ENCODE measurements around the gene COL21A1. TPM values are rescaled to one million over a fixed set of nuclear protein-coding genes. Genes with fewer than 3 reads are reported as not detected.

COL21A1 gene
- polyA plus RNA-seq, 2 of the 4 experiments (the other 2 are of a cell fraction): 1.4 to 3.3 TPM

DNA sequence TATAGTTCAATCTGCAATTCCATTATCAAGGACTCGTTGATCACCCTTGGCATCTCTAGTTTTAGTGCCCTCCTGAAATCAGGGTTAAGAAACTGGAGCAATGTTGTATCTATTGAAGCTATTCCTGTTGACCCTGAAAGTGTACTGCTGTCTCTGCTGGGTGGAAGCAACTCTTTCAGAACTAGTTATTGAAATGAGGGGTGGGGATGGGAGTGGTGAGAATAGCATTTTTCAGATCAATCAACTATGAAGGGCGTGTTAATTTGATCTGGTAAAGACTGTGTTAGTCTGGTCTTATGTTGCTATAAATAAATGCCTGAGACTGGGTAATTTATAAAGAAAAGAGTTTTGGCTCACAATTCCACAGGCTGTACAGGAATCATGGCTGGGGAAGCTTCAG, 219.5 kb downstream of the COL21A1 start (continued):
- TF ChIP-seq ESRRA (IDR thresholded peaks at IDR 0.05; ENCODE audit: borderline replicate concordance, low read length) (no peak), FOXS1 (CRISPR knock-in tag; IDR thresholded peaks at IDR 0.05) (no peak), ZC3H11A (IDR thresholded peaks at IDR 0.05) (no peak), MAZ (IDR thresholded peaks at IDR 0.05; ENCODE audit: borderline replicate concordance, low read depth, low read length) (no peak), CBX2 (IDR thresholded peaks at IDR 0.05; ENCODE audit: borderline replicate concordance, low read depth) (no peak), EP300 (IDR thresholded peaks at IDR 0.05) (no peak)

DNA sequence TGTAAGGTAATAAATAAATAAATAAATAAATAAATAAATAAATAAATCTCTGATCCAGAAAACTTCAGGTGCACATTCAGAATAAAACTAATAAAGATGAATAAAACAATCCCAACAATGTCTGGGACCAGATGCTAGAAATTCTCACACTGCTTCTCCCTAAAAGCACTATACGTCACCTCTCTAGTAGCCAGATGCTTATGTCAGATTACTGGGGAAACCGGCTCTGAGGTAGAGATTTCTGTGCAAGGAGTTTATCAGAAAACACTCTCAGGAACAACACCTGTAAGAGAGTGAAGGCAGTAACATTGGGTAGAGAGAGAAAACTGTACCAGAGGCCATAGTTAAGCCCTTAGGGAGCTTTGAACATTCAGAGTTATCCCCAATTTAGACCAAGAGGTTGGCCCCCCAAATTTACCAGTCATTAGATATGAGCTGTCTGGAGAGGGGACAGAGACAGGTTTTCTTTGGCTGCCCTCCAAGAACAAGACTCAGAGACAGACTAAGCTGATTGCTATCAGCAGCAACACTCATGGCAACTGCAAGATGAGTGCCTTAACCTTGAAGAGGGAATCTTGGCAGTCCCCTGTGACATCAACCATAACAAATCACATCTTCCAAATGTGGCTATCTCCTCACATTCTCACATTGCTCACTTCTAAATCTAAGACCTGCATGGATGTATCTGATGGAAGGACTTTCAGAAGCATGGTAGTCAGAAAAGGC, 220.8 kb downstream of the COL21A1 start:
- H3K9me3 ChIP-seq: no peaks in the 10 kb centered on the region
- ChIA-PET CTCF (no interaction called here), POLR2A (no interaction called here)
- TF ChIP-seq JUNB (IDR thresholded peaks at IDR 0.05): no peak
- no peak for TF ChIP-seq RFX5 (IDR thresholded peaks at IDR 0.05)
- TF ChIP-seq ZFP36 (IDR thresholded peaks at IDR 0.05; ENCODE audit: borderline replicate concordance, partially characterized antibody): no peak
- no peak for TF ChIP-seq RCOR1 (IDR thresholded peaks at IDR 0.05; ENCODE audit: low read depth, low read length)
- TF ChIP-seq ZNF302 (CRISPR knock-in tag; IDR thresholded peaks at IDR 0.05): no peak
- TF ChIP-seq, protein P1, sequence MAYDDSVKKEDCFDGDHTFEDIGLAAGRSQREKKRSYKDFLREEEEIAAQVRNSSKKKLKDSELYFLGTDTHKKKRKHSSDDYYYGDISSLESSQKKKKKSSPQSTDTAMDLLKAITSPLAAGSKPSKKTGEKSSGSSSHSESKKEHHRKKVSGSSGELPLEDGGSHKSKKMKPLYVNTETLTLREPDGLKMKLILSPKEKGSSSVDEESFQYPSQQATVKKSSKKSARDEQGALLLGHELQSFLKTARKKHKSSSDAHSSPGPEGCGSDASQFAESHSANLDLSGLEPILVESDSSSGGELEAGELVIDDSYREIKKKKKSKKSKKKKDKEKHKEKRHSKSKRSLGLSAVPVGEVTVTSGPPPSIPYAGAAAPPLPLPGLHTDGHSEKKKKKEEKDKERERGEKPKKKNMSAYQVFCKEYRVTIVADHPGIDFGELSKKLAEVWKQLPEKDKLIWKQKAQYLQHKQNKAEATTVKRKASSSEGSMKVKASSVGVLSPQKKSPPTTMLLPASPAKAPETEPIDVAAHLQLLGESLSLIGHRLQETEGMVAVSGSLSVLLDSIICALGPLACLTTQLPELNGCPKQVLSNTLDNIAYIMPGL (CRISPR knock-in tag; IDR thresholded peaks at IDR 0.05; ENCODE audit: borderline replicate concordance): no peak
- TF ChIP-seq ZSCAN20 (CRISPR knock-in tag; IDR thresholded peaks at IDR 0.05): no peak
- TF ChIP-seq RARB (CRISPR knock-in tag; IDR thresholded peaks at IDR 0.05): no peak
- TF ChIP-seq CHD2 (IDR thresholded peaks at IDR 0.05; ENCODE audit: low read length, partially characterized antibody): no peak
- TF ChIP-seq ESRRA (IDR thresholded peaks at IDR 0.05; ENCODE audit: borderline replicate concordance, low read length): no peak
- no peak for TF ChIP-seq CBX8 (IDR thresholded peaks at IDR 0.05)
- no peak for TF ChIP-seq NFE2L2 (conservative IDR thresholded peaks at IDR 0.05; ENCODE audit: low read length)
- no peak for TF ChIP-seq SREBF2 (IDR thresholded peaks at IDR 0.05)
- no peak for TF ChIP-seq POLR2AphosphoS2 (conservative IDR thresholded peaks at IDR 0.05; ENCODE audit: low read length)
- no peak for TF ChIP-seq EP300 (IDR thresholded peaks at IDR 0.05)
- no peak for TF ChIP-seq JUN (IDR thresholded peaks at IDR 0.05)
- no peak overlapping the region for H3K4me2 ChIP-seq
- no peak for DNase-seq (ENCODE audit: low read depth in 1 of 2, low spot score in 1 of 2)
- H3K4me3 ChIP-seq: no peak overlapping the region
- FAIRE-seq: no peak
- H3K4me1 ChIP-seq: no peaks in the 10 kb centered on the region
- ATAC-seq: no peak
- 78% methylated on average over 2 of the region's 2 CpGs for WGBS (ENCODE audit: missing lambda C conversion rate)
- H3K27ac ChIP-seq: no peak overlapping the region

DNA sequence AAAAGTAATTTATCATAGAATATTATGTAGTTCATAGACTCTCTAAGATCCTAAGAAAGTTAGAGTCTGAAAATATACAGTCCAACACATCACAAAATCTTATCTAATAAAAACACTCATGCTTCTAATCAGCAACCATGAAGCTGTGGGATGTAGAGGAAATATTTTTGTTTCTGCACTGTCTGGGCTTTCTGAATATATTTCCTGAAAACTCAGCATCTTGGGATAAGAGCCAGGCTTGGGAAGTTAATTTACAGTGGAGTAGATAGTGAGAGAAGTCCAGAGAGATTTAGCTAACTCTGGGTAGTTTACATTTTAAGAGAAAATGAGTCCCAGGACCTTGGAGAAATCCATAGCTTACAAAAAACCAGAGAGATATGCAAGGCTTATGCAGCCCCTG, 221.6 kb downstream of the COL21A1 start:
- Histone ChIP-seq H3K27ac (no peak overlapping the region), H3K4me3 (no peak overlapping the region), H3K9me3 (no peaks in the 10 kb centered on the region), H3K4me1 (no peaks in the 10 kb centered on the region), H3K4me2 (no peak overlapping the region)
- FAIRE-seq (no peak), DNase-seq (ENCODE audit: low read depth in 1 of 2, low spot score in 1 of 2) (no peak), ATAC-seq (no peak)
- TF ChIP-seq SREBF2 (IDR thresholded peaks at IDR 0.05): no peak
- TF ChIP-seq RNF2 (IDR thresholded peaks at IDR 0.05; ENCODE audit: borderline replicate concordance, low read depth): no peak
- no peak for TF ChIP-seq CHD2 (IDR thresholded peaks at IDR 0.05; ENCODE audit: low read length, partially characterized antibody)
- no peak for TF ChIP-seq HOXA7 (CRISPR knock-in tag; IDR thresholded peaks at IDR 0.05)
- TF ChIP-seq JUNB (IDR thresholded peaks at IDR 0.05): no peak
- TF ChIP-seq JUN (IDR thresholded peaks at IDR 0.05): no peak
- no peak for TF ChIP-seq KDM1A (IDR thresholded peaks at IDR 0.05; ENCODE audit: low read depth)
- no peak for TF ChIP-seq SMC3 (IDR thresholded peaks at IDR 0.05)
- TF ChIP-seq RCOR1 (IDR thresholded peaks at IDR 0.05; ENCODE audit: low read depth, low read length): no peak
- no peak for TF ChIP-seq ZFP36 (IDR thresholded peaks at IDR 0.05; ENCODE audit: borderline replicate concordance, partially characterized antibody)
- no peak for TF ChIP-seq MAFK (IDR thresholded peaks at IDR 0.05; ENCODE audit: partially characterized antibody)
- TF ChIP-seq, protein P2, sequence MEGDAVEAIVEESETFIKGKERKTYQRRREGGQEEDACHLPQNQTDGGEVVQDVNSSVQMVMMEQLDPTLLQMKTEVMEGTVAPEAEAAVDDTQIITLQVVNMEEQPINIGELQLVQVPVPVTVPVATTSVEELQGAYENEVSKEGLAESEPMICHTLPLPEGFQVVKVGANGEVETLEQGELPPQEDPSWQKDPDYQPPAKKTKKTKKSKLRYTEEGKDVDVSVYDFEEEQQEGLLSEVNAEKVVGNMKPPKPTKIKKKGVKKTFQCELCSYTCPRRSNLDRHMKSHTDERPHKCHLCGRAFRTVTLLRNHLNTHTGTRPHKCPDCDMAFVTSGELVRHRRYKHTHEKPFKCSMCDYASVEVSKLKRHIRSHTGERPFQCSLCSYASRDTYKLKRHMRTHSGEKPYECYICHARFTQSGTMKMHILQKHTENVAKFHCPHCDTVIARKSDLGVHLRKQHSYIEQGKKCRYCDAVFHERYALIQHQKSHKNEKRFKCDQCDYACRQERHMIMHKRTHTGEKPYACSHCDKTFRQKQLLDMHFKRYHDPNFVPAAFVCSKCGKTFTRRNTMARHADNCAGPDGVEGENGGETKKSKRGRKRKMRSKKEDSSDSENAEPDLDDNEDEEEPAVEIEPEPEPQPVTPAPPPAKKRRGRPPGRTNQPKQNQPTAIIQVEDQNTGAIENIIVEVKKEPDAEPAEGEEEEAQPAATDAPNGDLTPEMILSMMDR (IDR thresholded peaks at IDR 0.05): no peak
- no peak for TF ChIP-seq POLR2A (IDR thresholded peaks at IDR 0.05; ENCODE audit: low read length)
- TF ChIP-seq, protein P3, sequence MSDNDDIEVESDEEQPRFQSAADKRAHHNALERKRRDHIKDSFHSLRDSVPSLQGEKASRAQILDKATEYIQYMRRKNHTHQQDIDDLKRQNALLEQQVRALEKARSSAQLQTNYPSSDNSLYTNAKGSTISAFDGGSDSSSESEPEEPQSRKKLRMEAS (IDR thresholded peaks at IDR 0.05): no peak
- TF ChIP-seq CBX8 (IDR thresholded peaks at IDR 0.05): no peak
- no peak for TF ChIP-seq CHD4 (IDR thresholded peaks at IDR 0.05; ENCODE audit: borderline replicate concordance)
- TF ChIP-seq, protein P4, sequence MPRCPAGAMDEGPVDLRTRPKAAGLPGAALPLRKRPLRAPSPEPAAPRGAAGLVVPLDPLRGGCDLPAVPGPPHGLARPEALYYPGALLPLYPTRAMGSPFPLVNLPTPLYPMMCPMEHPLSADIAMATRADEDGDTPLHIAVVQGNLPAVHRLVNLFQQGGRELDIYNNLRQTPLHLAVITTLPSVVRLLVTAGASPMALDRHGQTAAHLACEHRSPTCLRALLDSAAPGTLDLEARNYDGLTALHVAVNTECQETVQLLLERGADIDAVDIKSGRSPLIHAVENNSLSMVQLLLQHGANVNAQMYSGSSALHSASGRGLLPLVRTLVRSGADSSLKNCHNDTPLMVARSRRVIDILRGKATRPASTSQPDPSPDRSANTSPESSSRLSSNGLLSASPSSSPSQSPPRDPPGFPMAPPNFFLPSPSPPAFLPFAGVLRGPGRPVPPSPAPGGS (IDR thresholded peaks at IDR 0.05): no peak
- ChIA-PET POLR2A (no interaction called here), CTCF (no interaction called here)
